Naive thymus-derived CD8-positive, alpha-beta T cell (primary cell): Measurements from ENCODE around the gene GRIK4. TPM values are rescaled to one million over a fixed set of nuclear protein-coding genes. Genes with fewer than 3 reads are reported as not detected.

Experiments used
- ATAC-seq, 2 donors: fragments of 150-1000 bp; cut with Tn5 transposase in 1 of 2; sonication (Bioruptor Pico), chemical (Tn5 transposase) in 1 of 2; 1 replicate in 1 of 2; 2 replicates in 1 of 2; pipeline ENCODE4 v1.10.0; 2021; ENCODE audit warnings: mild to moderate bottlenecking in 2 of 2, moderate library complexity in 2 of 2
- POLR2A ChIA-PET: fragments of 350-600 bp; sonication (Branson Sonifier 250); formaldehyde crosslinking; loops from one replicate; lab custom pipeline; 2021; ENCODE audit warnings: antibody characterized with exemption; lab: Charles Lee
- DNase-seq, 10 donors: peaks; one replicate each; pipeline versions ENCODE4 v3.0.0 to v3.0.0-alpha.2; 2020 to 2022
- H3K27ac Mint-ChIP-seq, 10 donors: one replicate each; pipeline ENCODE4 v1.8.0; 2020 to 2022; ENCODE audit warnings: mild to moderate bottlenecking in 10 of 10, mixed read lengths in 10 of 10, moderate library complexity in 4 of 10, inconsistent platforms in 1 of 10
- H3K27me3 Mint-ChIP-seq, 5 donors: one replicate each; pipeline ENCODE4 v1.8.0; 2021 to 2022; ENCODE audit warnings: mixed read lengths in 5 of 5
- H3K36me3 Mint-ChIP-seq, 3 donors: one replicate each; pipeline ENCODE4 v1.8.0; 2020 to 2022; ENCODE audit warnings: mixed read lengths in 3 of 3, mild to moderate bottlenecking in 2 of 3, inconsistent platforms in 1 of 3
- H3K4me1 Mint-ChIP-seq, 4 donors: one replicate each; pipeline ENCODE4 v1.8.0; 2021 to 2022; ENCODE audit warnings: mixed read lengths in 4 of 4
- H3K4me3 Mint-ChIP-seq, 10 donors: one replicate each; pipeline ENCODE4 v1.8.0; 2020 to 2022; ENCODE audit warnings: mild to moderate bottlenecking in 10 of 10, mixed read lengths in 10 of 10, moderate library complexity in 6 of 10, inconsistent platforms in 1 of 10
- H3K9me3 Mint-ChIP-seq, 9 donors: one replicate each; pipeline ENCODE4 v1.8.0; 2020 to 2022; ENCODE audit warnings: mixed read lengths in 9 of 9, mild to moderate bottlenecking in 3 of 9, inconsistent platforms in 1 of 9, moderate library complexity in 1 of 9
- polyA plus RNA-seq, 3 donors: library from polyadenylated mRNA; unstranded; fragments of 300-500 nt; fragmentation: Illumina TruSeq; gene quantifications; one replicate each; pipeline ENCODE4 v1.2.3, GENCODE V29; 2021
- total RNA-seq, 8 experiments: library from RNA in 2 of 8; stranded (reverse) in 2 of 8; gene quantifications; one replicate each; pipeline ENCODE4 v1.2.3 and lab custom pipeline; 2021 to 2026

GRIK4 gene
- total and polyA plus RNA-seq, 5 experiments from 2014 or later, result not detected

- Mint-ChIP-seq H3K4me1 (no peaks in the 10 kb centered on the region), H3K9me3 (peaks cover 0 to 14% (median 0%) of the 10 kb centered on the region in 9 donors)
- POLR2A ChIA-PET, result no interaction called here
Observed at GRCh38 chr11:120735035-120735434, 223.5 kb downstream of the GRIK4 start.

GRCh38 chr11:120738516-120739046 lies 227.0 kb downstream of the GRIK4 start:
- DNase-seq, result no peak
- Mint-ChIP-seq H3K36me3 (peaks cover 0 to 6% (median 0%) of the 10 kb centered on the region in 3 donors), H3K9me3 (peaks cover 0 to 2% (median 0%) of the 10 kb centered on the region in 9 donors), H3K27ac (no peak overlapping the region), H3K4me1 (no peaks in the 10 kb centered on the region), H3K27me3 (peaks cover 9 to 31% (median 16%) of the 10 kb centered on the region in 5 donors), H3K4me3 (no peak overlapping the region)
- POLR2A ChIA-PET, result no interaction called here
- no peak for ATAC-seq

More at GRCh38 chr11:120735035-120735434, 223.5 kb downstream of the GRIK4 start:
- DNase-seq (no peak), ATAC-seq (no peak)
- Mint-ChIP-seq H3K36me3 (peaks cover 0 to 6% (median 0%) of the 10 kb centered on the region in 3 donors), H3K27me3 (peaks cover 0 to 47% (median 19%) of the 10 kb centered on the region in 5 donors), H3K4me3 (no peak overlapping the region), H3K27ac (no peak overlapping the region)

- H3K4me1 Mint-ChIP-seq, result no peaks in the 10 kb centered on the region
- no peaks in the 10 kb centered on the region for H3K36me3 Mint-ChIP-seq
- H3K27me3 Mint-ChIP-seq, result peaks cover 8 to 31% (median 16%) of the 10 kb centered on the region in 5 donors
- DNase-seq, result no peak
- POLR2A ChIA-PET, result no interaction called here
- H3K27ac Mint-ChIP-seq, result no peak overlapping the region
- ATAC-seq, result no peak
- H3K9me3 Mint-ChIP-seq, result no peaks in the 10 kb centered on the region
- no peak overlapping the region for H3K4me3 Mint-ChIP-seq
Observed at GRCh38 chr11:120739780-120740179, 228.2 kb downstream of the GRIK4 start.

GRCh38 chr11:120740380-120740779 lies 228.8 kb downstream of the GRIK4 start:
- H3K27me3 Mint-ChIP-seq, result peaks cover 9 to 27% (median 14%) of the 10 kb centered on the region in 5 donors
- DNase-seq, result no peak
- no peak overlapping the region for H3K4me3 Mint-ChIP-seq
- ATAC-seq, result no peak
- no peaks in the 10 kb centered on the region for H3K9me3 Mint-ChIP-seq
- no peaks in the 10 kb centered on the region for H3K36me3 Mint-ChIP-seq
- POLR2A ChIA-PET, result no interaction called here
- no peak overlapping the region for H3K27ac Mint-ChIP-seq
- no peaks in the 10 kb centered on the region for H3K4me1 Mint-ChIP-seq

- no peaks in the 10 kb centered on the region for H3K36me3 Mint-ChIP-seq
- POLR2A ChIA-PET, result no interaction called here
- peaks cover 11 to 22% (median 12%) of the 10 kb centered on the region in 5 donors for H3K27me3 Mint-ChIP-seq
- H3K9me3 Mint-ChIP-seq, result no peaks in the 10 kb centered on the region
- no peak overlapping the region for H3K27ac Mint-ChIP-seq
- DNase-seq, result no peak
- H3K4me1 Mint-ChIP-seq, result no peaks in the 10 kb centered on the region
- ATAC-seq, result no peak
- H3K4me3 Mint-ChIP-seq, result no peak overlapping the region
Observed at GRCh38 chr11:120744016-120744994, 232.8 kb downstream of the GRIK4 start.

- Mint-ChIP-seq H3K27ac (peak overlapping the region in 1 of 10 donors; percentile 5), H3K9me3 (no peaks in the 10 kb centered on the region), H3K4me1 (peaks cover 0 to 2% (median 0%) of the 10 kb centered on the region in 4 donors), H3K4me3 (no peak overlapping the region), H3K36me3 (no peaks in the 10 kb centered on the region), H3K27me3 (peaks cover 11 to 33% (median 13%) of the 10 kb centered on the region in 5 donors)
- DNase-seq (no peak), ATAC-seq (no peak)
- POLR2A ChIA-PET, result no interaction called here
Observed at GRCh38 chr11:120746376-120746775, 234.8 kb downstream of the GRIK4 start.

GRCh38 chr11:120746836-120747609 lies 235.5 kb downstream of the GRIK4 start:
- no peak overlapping the region for H3K4me3 Mint-ChIP-seq
- DNase-seq, result no peak
- H3K9me3 Mint-ChIP-seq, result no peaks in the 10 kb centered on the region
- POLR2A ChIA-PET, result no interaction called here
- H3K36me3 Mint-ChIP-seq, result no peaks in the 10 kb centered on the region
- no peak overlapping the region for H3K27ac Mint-ChIP-seq
- peaks cover 9 to 33% (median 9%) of the 10 kb centered on the region in 5 donors for H3K27me3 Mint-ChIP-seq
- no peak for ATAC-seq
- H3K4me1 Mint-ChIP-seq, result peaks cover 0 to 2% (median 0%) of the 10 kb centered on the region in 4 donors

GRCh38 chr11:120747850-120748814 lies 236.6 kb downstream of the GRIK4 start:
- Mint-ChIP-seq H3K4me1 (peaks cover 0 to 2% (median 0%) of the 10 kb centered on the region in 4 donors), H3K4me3 (no peak overlapping the region), H3K27me3 (peaks cover 7 to 33% (median 9%) of the 10 kb centered on the region in 5 donors), H3K36me3 (no peaks in the 10 kb centered on the region), H3K9me3 (no peaks in the 10 kb centered on the region), H3K27ac (no peak overlapping the region)
- ATAC-seq (no peak), DNase-seq (no peak)
- POLR2A ChIA-PET, result no interaction called here

- POLR2A ChIA-PET, result no interaction called here
- H3K27me3 Mint-ChIP-seq, result peaks cover 8 to 28% (median 9%) of the 10 kb centered on the region in 5 donors
Observed at GRCh38 chr11:120749395-120749794, 237.8 kb downstream of the GRIK4 start.

GRCh38 chr11:120750647-120751549 lies 239.3 kb downstream of the GRIK4 start:
- peaks cover 0 to 2% (median 0%) of the 10 kb centered on the region in 4 donors for H3K4me1 Mint-ChIP-seq
- DNase-seq (no peak), ATAC-seq (no peak)
- H3K27ac Mint-ChIP-seq, result no peak overlapping the region
- no peaks in the 10 kb centered on the region for H3K9me3 Mint-ChIP-seq
- POLR2A ChIA-PET, result no interaction called here
- no peak overlapping the region for H3K4me3 Mint-ChIP-seq
- H3K36me3 Mint-ChIP-seq, result no peaks in the 10 kb centered on the region
- peaks cover 3 to 23% (median 6%) of the 10 kb centered on the region in 5 donors for H3K27me3 Mint-ChIP-seq

More at GRCh38 chr11:120749395-120749794, 237.8 kb downstream of the GRIK4 start:
- ATAC-seq (no peak), DNase-seq (no peak)
- Mint-ChIP-seq H3K27ac (peak overlapping the region in 1 of 10 donors; percentile 59), H3K4me1 (peaks cover 0 to 2% (median 0%) of the 10 kb centered on the region in 4 donors), H3K9me3 (no peaks in the 10 kb centered on the region), H3K36me3 (no peaks in the 10 kb centered on the region), H3K4me3 (no peak overlapping the region)

- Mint-ChIP-seq H3K27me3 (peaks cover 3 to 23% (median 6%) of the 10 kb centered on the region in 5 donors), H3K4me1 (peaks cover 0 to 2% (median 0%) of the 10 kb centered on the region in 4 donors), H3K9me3 (no peaks in the 10 kb centered on the region), H3K36me3 (no peaks in the 10 kb centered on the region), H3K4me3 (no peak overlapping the region), H3K27ac (no peak overlapping the region)
- DNase-seq, result no peak
- POLR2A ChIA-PET, result no interaction called here
- no peak for ATAC-seq
Observed at GRCh38 chr11:120751550-120751949, 240.0 kb downstream of the GRIK4 start.
